Measurements from ENCODE around the gene ERC1.

ERC1 gene

DNA sequence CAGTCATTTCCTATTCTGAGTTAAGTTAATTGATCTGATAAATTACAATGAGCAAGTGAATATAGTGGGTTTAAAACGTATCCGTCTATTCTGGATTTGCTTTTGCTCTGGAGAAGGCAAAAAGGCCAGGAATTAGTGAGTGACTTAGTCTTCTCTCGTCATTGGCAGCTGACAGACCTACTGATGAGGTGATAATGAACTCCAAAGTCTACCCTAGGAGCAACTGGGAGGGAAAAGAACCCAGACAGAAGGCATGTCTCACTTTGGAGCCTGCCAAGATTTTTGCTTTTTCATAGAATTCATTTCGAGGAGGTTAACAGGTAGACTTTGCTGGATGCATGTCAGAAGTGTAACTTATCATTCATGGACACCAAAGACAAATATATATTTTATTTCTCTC, 333.1 kb downstream of the ERC1 start:
- CTCF ChIA-PET: no interaction called here
- TF ChIP-seq, protein P1, sequence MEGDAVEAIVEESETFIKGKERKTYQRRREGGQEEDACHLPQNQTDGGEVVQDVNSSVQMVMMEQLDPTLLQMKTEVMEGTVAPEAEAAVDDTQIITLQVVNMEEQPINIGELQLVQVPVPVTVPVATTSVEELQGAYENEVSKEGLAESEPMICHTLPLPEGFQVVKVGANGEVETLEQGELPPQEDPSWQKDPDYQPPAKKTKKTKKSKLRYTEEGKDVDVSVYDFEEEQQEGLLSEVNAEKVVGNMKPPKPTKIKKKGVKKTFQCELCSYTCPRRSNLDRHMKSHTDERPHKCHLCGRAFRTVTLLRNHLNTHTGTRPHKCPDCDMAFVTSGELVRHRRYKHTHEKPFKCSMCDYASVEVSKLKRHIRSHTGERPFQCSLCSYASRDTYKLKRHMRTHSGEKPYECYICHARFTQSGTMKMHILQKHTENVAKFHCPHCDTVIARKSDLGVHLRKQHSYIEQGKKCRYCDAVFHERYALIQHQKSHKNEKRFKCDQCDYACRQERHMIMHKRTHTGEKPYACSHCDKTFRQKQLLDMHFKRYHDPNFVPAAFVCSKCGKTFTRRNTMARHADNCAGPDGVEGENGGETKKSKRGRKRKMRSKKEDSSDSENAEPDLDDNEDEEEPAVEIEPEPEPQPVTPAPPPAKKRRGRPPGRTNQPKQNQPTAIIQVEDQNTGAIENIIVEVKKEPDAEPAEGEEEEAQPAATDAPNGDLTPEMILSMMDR (IDR thresholded peaks at IDR 0.05; ENCODE audit: insufficient read depth, low read length, missing control alignments): no peak
- DNase-seq (ENCODE audit: low read depth, low spot score): no peak
- POLR2A ChIA-PET: no interaction called here
- H3K4me3 ChIP-seq (ENCODE audit: low read depth, low read length): no peak overlapping the region

DNA sequence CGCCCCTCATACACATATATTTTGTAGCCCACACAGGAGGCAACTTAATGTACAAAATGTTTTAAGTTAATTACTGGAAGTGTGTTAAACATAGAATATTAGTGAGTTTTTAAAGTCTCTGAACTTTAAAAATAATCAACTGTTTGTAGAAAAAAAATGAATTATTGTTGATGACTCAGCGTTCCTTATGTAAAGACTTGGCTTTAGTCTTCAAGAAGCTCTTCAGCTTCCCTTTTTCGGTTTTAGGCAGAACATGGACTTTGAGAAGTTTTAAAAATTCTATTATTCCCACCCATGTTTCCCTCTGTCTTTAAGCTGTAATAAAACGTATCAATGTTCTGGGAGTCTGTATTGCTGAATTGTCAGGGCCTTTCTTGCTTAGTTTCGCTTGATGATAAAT, 333.9 kb downstream of the ERC1 start:
- CTCF ChIA-PET: interaction anchor here (0.9 kb wide), 1 partner anchor 207 kb away, joined by 3 read pairs; no protein-coding TSS in a partner anchor
- TF ChIP-seq, protein P1 (IDR thresholded peaks at IDR 0.05; ENCODE audit: insufficient read depth, low read length, missing control alignments): no peak
- H3K4me3 ChIP-seq (ENCODE audit: low read depth, low read length): no peak overlapping the region
- POLR2A ChIA-PET: no interaction called here
- DNase-seq (ENCODE audit: low read depth, low spot score): no peak

DNA sequence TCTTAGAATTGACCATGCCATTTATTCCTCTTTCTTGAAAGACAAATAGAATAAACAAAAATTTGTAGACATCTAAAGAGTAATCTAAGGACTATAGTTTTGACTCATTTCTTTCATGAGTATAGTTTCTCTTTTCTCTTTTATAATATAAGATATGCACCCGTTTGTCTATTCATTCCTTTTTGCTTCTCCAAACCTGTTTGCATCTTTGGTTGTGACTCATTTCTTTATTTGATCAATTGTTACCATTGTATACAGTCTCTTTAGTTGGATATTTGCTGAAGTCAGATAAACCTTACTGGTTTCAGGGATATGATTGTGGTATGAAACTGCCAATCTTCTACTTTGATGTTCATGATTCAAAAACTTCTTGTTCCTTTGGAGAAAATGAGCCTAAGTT, 334.6 kb downstream of the ERC1 start:
- TF ChIP-seq, protein P1 (IDR thresholded peaks at IDR 0.05; ENCODE audit: insufficient read depth, low read length, missing control alignments): no peak
- H3K4me3 ChIP-seq (ENCODE audit: low read depth, low read length): no peak overlapping the region
- DNase-seq (ENCODE audit: low read depth, low spot score): no peak
- CTCF ChIA-PET: no interaction called here
- POLR2A ChIA-PET: no interaction called here

DNA sequence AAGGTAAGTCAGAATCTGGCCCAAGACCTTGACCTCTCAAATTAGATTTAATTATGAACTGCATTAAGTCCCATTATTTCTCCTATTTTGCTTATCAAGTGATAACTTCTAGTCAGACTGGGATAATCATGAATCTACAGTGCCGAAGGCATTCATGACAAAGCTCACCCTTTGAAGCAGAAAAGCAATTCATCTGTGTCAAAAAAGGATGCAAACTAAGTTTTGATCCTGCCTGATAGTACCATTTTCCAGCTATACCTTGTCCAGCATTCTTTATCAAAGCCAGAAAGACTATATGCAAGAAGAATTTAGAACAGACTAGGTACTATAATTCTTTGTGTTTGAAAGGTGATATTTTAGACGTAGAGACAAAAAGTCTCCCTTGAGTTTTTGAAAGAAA, 335.2 kb downstream of the ERC1 start:
- ChIA-PET POLR2A (no interaction called here), CTCF (no interaction called here)
- no peak overlapping the region for H3K4me3 ChIP-seq (ENCODE audit: low read depth, low read length)
- no peak for DNase-seq (ENCODE audit: low read depth, low spot score)
- TF ChIP-seq, protein P1 (IDR thresholded peaks at IDR 0.05; ENCODE audit: insufficient read depth, low read length, missing control alignments): no peak

DNA sequence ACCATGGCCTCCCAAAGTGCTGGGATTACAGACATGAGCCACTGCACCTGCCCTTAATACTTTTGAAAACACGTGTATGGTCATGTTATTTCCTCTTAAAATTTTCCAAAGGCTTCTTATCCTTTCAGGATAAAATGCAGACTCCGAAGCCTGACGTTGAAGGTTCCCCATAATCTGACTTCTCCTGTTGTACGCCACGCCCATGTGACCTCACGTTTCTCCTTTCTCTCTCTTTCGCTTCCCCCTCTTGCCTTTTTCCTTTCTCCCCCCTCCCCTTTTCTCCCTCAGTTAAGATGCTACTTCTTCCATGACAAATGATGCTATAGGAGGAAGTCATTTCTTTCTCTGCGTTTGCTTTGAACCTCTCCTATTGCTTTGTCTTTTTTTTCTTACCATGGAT, 337.4 kb downstream of the ERC1 start:
- no peak overlapping the region for H3K4me3 ChIP-seq (ENCODE audit: low read depth, low read length)
- TF ChIP-seq, protein P1 (IDR thresholded peaks at IDR 0.05; ENCODE audit: insufficient read depth, low read length, missing control alignments): no peak
- DNase-seq (ENCODE audit: low read depth, low spot score): no peak
- ChIA-PET POLR2A (no interaction called here), CTCF (interaction anchor here (0.9 kb wide), 1 partner anchor 210 kb away, joined by 3 read pairs; no protein-coding TSS in a partner anchor)

DNA sequence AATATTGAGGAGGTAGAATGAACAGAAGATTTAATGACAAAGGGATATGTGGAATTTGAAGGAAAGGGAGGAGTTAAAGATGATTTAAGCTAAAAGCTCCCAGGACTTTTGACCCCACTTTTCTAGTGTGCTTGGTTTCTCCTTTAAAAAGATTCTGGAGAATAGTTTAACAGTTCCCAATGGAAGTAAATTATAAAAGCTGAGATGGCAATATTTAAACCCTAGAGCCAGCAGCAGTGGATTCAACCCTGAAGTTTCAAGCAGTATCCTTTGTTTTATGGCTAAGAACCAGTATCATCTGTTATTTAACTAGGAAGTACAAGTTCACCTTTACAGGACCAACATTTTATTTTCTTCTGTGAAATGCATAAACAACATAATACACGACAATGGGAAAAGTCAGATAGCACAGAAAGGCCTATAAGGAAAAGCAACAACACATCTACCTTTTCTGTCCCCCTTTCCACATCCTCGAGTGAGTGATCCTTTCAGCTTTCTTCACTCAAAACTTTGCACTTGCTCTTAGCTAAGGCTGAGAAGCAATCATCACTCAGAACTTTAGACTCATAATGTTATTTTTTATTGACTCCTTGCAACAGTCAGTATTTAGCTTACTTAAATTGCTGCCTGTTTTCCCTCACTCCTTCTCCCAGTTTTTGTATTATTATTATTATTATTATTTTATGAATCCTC, 338.9 kb downstream of the ERC1 start:
- TF ChIP-seq, protein P1 (IDR thresholded peaks at IDR 0.05; ENCODE audit: insufficient read depth, low read length, missing control alignments): no peak
- POLR2A ChIA-PET: no interaction called here
- no peak for DNase-seq (ENCODE audit: low read depth, low spot score)
- H3K4me3 ChIP-seq (ENCODE audit: low read depth, low read length): no peak overlapping the region
- CTCF ChIA-PET: interaction anchor here (1.6 kb wide), 1 partner anchor 11 kb away, joined by 3 read pairs; no protein-coding TSS in a partner anchor
